RWPE1 (cell line): Measurements from ENCODE around the gene MAGI1.
A peak's percentile ranks its signal among the peaks of the same experiment; 100 is the strongest.
"Not testable (repeated sequence)": the region's sequence is repeated elsewhere in the genome, so short reads cannot be mapped to it uniquely, and the experiment has no call there.

Experiments
- CTCF ChIA-PET: fragments of 350-600 bp; sonication (Branson Sonifier 250); formaldehyde crosslinking; extraction: SDS; loops from one replicate; lab custom pipeline; 2021; lab: Yijun Ruan, JAX
- POLR2A ChIA-PET: fragments of 400-600 bp; formaldehyde crosslinking; extraction: SDS; loops from one replicate; lab custom pipeline; 2020; ENCODE audit warnings: antibody characterized with exemption; ENCODE audit not compliant: low non-redundant PET; lab: Yijun Ruan, JAX
- DNase-seq: peaks from one replicate; pipeline ENCODE4 v3.0.0; 2012; ENCODE audit warnings: low spot score
- H3K27ac ChIP-seq: fragments of 450-650 bp; 2 replicates; pipeline ENCODE4 v1.5.1; 2017
- TF ChIP-seq, protein P1 (sequence below): fragments of 450-650 bp; conservative IDR thresholded peaks from 2 replicates; pipeline ENCODE4 v1.5.1; 2017; ENCODE audit warnings: low read depth, mild to moderate bottlenecking

The MAGI1 gene

GRCh38 chr3:65894126-65894525 is 144.6 kb downstream of the MAGI1 start:
- peak overlapping the region; percentile 66 for H3K27ac ChIP-seq
- TF ChIP-seq, protein P1, sequence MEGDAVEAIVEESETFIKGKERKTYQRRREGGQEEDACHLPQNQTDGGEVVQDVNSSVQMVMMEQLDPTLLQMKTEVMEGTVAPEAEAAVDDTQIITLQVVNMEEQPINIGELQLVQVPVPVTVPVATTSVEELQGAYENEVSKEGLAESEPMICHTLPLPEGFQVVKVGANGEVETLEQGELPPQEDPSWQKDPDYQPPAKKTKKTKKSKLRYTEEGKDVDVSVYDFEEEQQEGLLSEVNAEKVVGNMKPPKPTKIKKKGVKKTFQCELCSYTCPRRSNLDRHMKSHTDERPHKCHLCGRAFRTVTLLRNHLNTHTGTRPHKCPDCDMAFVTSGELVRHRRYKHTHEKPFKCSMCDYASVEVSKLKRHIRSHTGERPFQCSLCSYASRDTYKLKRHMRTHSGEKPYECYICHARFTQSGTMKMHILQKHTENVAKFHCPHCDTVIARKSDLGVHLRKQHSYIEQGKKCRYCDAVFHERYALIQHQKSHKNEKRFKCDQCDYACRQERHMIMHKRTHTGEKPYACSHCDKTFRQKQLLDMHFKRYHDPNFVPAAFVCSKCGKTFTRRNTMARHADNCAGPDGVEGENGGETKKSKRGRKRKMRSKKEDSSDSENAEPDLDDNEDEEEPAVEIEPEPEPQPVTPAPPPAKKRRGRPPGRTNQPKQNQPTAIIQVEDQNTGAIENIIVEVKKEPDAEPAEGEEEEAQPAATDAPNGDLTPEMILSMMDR: no peak
- DNase-seq: no peak
- ChIA-PET CTCF (no interaction called here), POLR2A (no interaction called here)

DNA sequence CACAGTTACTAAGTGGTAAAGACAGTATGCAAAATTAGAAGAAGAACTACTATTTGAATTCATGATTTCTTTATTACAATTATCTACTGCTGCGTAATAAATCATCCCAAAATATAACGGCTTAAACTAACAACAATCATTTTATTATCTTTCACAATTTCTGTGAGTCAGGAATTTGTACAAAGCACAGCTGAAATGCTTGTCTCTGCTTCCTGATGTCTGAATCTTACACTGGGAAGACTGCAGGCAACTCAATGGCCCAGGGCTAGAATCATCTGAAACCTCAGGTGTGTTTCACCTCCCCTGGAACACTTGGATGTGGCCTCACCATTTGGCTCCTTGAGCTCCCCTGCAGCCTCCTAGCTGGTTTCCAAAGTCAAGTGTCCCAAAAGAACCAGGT is 145.1 kb downstream of the MAGI1 start:
- DNase-seq: no peak
- peak overlapping the region; percentile 66 for H3K27ac ChIP-seq
- ChIA-PET CTCF (no interaction called here), POLR2A (no interaction called here)
- TF ChIP-seq, protein P1: no peak

GRCh38 chr3:65891477-65891876 is 147.2 kb downstream of the MAGI1 start:
- POLR2A ChIA-PET, CTCF ChIA-PET, H3K27ac ChIP-seq, DNase-seq: not testable (repeated sequence)

GRCh38 chr3:65890328-65890727 is 148.4 kb downstream of the MAGI1 start:
- DNase-seq: no peak
- H3K27ac ChIP-seq: peak overlapping the region; percentile 83
- TF ChIP-seq, protein P1: no peak
- ChIA-PET CTCF (no interaction called here), POLR2A (no interaction called here)

DNA sequence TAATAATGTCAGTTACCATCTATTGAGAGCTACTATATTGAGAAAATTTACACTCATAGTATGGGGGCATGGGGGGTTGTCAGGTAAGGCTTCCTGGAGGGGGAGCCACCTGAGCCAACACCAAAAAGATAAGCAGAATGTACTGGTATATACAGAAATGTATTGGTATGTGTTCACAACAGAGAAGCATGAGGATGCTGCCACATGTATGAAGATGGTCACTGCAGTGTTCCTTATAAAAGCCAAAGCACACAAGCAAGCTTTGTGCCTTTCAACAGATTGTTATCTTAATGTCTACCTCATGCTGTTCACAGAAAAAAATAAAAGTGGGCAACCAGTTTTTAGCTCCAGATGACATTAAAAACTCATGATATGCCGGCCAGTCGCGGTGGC is 149.0 kb downstream of the MAGI1 start:
- ChIA-PET POLR2A (no interaction called here), CTCF (no interaction called here)
- TF ChIP-seq, protein P1: no peak
- no peak for DNase-seq
- peak overlapping the region; percentile 83 for H3K27ac ChIP-seq

DNA sequence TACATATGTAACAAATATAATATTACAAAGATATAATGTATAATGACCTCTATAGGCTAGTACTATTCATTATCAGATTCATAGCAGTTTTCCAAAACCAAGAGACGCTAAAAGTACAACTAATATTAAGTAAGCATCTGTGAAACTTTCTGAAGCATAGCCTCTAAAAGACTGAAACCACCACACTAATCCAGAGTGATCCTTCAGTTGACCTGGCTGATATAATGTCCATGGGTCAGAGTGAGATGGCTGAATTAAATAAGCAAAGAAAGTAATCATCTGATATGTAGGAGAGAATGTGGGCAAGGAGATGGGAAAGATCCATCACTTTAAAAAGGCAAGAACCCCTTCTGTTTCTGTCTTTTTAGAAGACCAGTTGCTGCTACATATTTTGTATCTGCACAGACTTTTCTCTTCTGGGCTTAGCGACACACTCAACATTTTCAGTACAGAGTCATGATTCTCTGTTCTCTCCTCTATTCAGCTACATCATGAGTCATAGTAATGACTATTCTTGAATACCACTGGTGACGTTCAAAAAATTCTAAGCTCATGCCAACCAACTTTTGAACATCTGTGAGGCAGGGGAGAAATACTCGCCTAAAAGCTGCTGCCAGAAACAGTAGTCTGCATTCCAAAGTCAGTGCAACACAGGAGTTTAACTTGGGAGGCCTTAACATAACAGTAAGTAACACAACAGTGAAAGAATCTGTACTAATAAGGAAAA is 149.6 kb downstream of the MAGI1 start:
- CTCF ChIA-PET: no interaction called here
- TF ChIP-seq, protein P1: no peak
- POLR2A ChIA-PET: no interaction called here
- H3K27ac ChIP-seq: peak overlapping the region; percentile 83
- peak; percentile 79 for DNase-seq

GRCh38 chr3:65888196-65888595 is 150.5 kb downstream of the MAGI1 start:
- TF ChIP-seq, protein P1: no peak
- ChIA-PET POLR2A (no interaction called here), CTCF (no interaction called here)

More at GRCh38 chr3:65888196-65888595, 150.5 kb downstream of the MAGI1 start:
- H3K27ac ChIP-seq: no peak overlapping the region
- no peak for DNase-seq
